ENCODE measurements around the gene KCNK16. TPM values are rescaled to one million over a fixed set of nuclear protein-coding genes. Genes with fewer than 3 reads are reported as not detected.

The KCNK16 gene
- total RNA-seq, 1 donor from 2014 or later, result not detected

GRCh38 chr6:39295611-39296011 lies 26.9 kb downstream of the KCNK16 start:
- DNase-seq (ENCODE audit: extremely low spot score, unreplicated experiment), result no peak
- H3K4me1 Mint-ChIP-seq (ENCODE audit: unreplicated experiment), result peaks cover 5% of the 10 kb centered on the region
- H3K27me3 Mint-ChIP-seq (ENCODE audit: unreplicated experiment), result peaks cover 6% of the 10 kb centered on the region
- H3K36me3 Mint-ChIP-seq (ENCODE audit: unreplicated experiment), result no peaks in the 10 kb centered on the region
- no peak overlapping the region for H3K27ac Mint-ChIP-seq (ENCODE audit: unreplicated experiment)
- TF ChIP-seq CTCF (IDR thresholded peaks at IDR 0.05), result no peak
- H3K9me3 Mint-ChIP-seq (ENCODE audit: unreplicated experiment), result no peaks in the 10 kb centered on the region
- H3K4me3 Mint-ChIP-seq (ENCODE audit: unreplicated experiment), result no peak overlapping the region

GRCh38 chr6:39294899-39295298 lies 27.6 kb downstream of the KCNK16 start:
- Mint-ChIP-seq H3K4me1 (ENCODE audit: unreplicated experiment) (peaks cover 5% of the 10 kb centered on the region), H3K9me3 (ENCODE audit: unreplicated experiment) (no peaks in the 10 kb centered on the region), H3K4me3 (ENCODE audit: unreplicated experiment) (no peak overlapping the region), H3K27ac (ENCODE audit: unreplicated experiment) (no peak overlapping the region), H3K27me3 (ENCODE audit: unreplicated experiment) (peaks cover 6% of the 10 kb centered on the region), H3K36me3 (ENCODE audit: unreplicated experiment) (no peaks in the 10 kb centered on the region)
- no peak for TF ChIP-seq CTCF (IDR thresholded peaks at IDR 0.05)
- no peak for DNase-seq (ENCODE audit: extremely low spot score, unreplicated experiment)

GRCh38 chr6:39294133-39294532 lies 28.4 kb downstream of the KCNK16 start:
- H3K27me3 Mint-ChIP-seq (ENCODE audit: unreplicated experiment), result peaks cover 6% of the 10 kb centered on the region
- H3K9me3 Mint-ChIP-seq (ENCODE audit: unreplicated experiment), result no peaks in the 10 kb centered on the region
- no peak overlapping the region for H3K27ac Mint-ChIP-seq (ENCODE audit: unreplicated experiment)
- H3K4me3 Mint-ChIP-seq (ENCODE audit: unreplicated experiment), result no peak overlapping the region
- no peak for TF ChIP-seq CTCF (IDR thresholded peaks at IDR 0.05)
- H3K36me3 Mint-ChIP-seq (ENCODE audit: unreplicated experiment), result no peaks in the 10 kb centered on the region
- peaks cover 5% of the 10 kb centered on the region for H3K4me1 Mint-ChIP-seq (ENCODE audit: unreplicated experiment)
- no peak for DNase-seq (ENCODE audit: extremely low spot score, unreplicated experiment)

GRCh38 chr6:39292637-39293036 lies 29.9 kb downstream of the KCNK16 start:
- Mint-ChIP-seq H3K27ac (ENCODE audit: unreplicated experiment) (no peak overlapping the region), H3K27me3 (ENCODE audit: unreplicated experiment) (peaks cover 8% of the 10 kb centered on the region), H3K4me3 (ENCODE audit: unreplicated experiment) (no peak overlapping the region), H3K4me1 (ENCODE audit: unreplicated experiment) (peaks cover 5% of the 10 kb centered on the region), H3K9me3 (ENCODE audit: unreplicated experiment) (no peaks in the 10 kb centered on the region), H3K36me3 (ENCODE audit: unreplicated experiment) (no peaks in the 10 kb centered on the region)
- DNase-seq (ENCODE audit: extremely low spot score, unreplicated experiment), result no peak
- no peak for TF ChIP-seq CTCF (IDR thresholded peaks at IDR 0.05)

- no peak overlapping the region for H3K4me3 Mint-ChIP-seq (ENCODE audit: unreplicated experiment)
- no peaks in the 10 kb centered on the region for H3K4me1 Mint-ChIP-seq (ENCODE audit: unreplicated experiment)
- no peaks in the 10 kb centered on the region for H3K36me3 Mint-ChIP-seq (ENCODE audit: unreplicated experiment)
- TF ChIP-seq CTCF (IDR thresholded peaks at IDR 0.05), result no peak
- no peak overlapping the region for H3K27ac Mint-ChIP-seq (ENCODE audit: unreplicated experiment)
- H3K9me3 Mint-ChIP-seq (ENCODE audit: unreplicated experiment), result no peaks in the 10 kb centered on the region
- DNase-seq (ENCODE audit: extremely low spot score, unreplicated experiment), result no peak
- H3K27me3 Mint-ChIP-seq (ENCODE audit: unreplicated experiment), result peaks cover 6% of the 10 kb centered on the region
These were observed 33.0 kb downstream of the KCNK16 start for GRCh38 chr6:39289490-39289889.

Measured in osteocyte (in vitro differentiated cells).